HG03521 (cell line): Measurements from ENCODE around the gene CACNA2D2.

Source experiments
- ATAC-seq: cut with Tn5 transposase; IDR thresholded peaks from one replicate; pipeline ENCODE4 v1.9.1; 2021; ENCODE audit warnings: mild to moderate bottlenecking, moderate library complexity; ENCODE audit not compliant: unreplicated experiment

The CACNA2D2 gene

GRCh38 chr3:50503504-50504342 is at the start of gene CACNA2D2:
CACNA2D2 (minus strand) TSS chr3:50503634; CDS start chr3:50503423, 211 bp downstream.
- ATAC-seq: no peak

- no peak for ATAC-seq
Measured at GRCh38 chr3:50552598-50552997, 49.2 kb upstream of the CACNA2D2 start.

- ATAC-seq: no peak
Measured at GRCh38 chr3:50551681-50552435, 48.4 kb upstream of the CACNA2D2 start.

- ATAC-seq: no peak
Measured at GRCh38 chr3:50551054-50551659, 47.7 kb upstream of the CACNA2D2 start.

- ATAC-seq: no peak
Measured at GRCh38 chr3:50550079-50550736, 46.8 kb upstream of the CACNA2D2 start.

- no peak for ATAC-seq
Measured at GRCh38 chr3:50549226-50549625, 45.8 kb upstream of the CACNA2D2 start.

- no peak for ATAC-seq
Measured at GRCh38 chr3:50545781-50546180, 42.3 kb upstream of the CACNA2D2 start.

- no peak for ATAC-seq
Measured at GRCh38 chr3:50542177-50543034, 39.0 kb upstream of the CACNA2D2 start.

- ATAC-seq: no peak
Measured at GRCh38 chr3:50539356-50540286, 36.2 kb upstream of the CACNA2D2 start.

GRCh38 chr3:50537421-50538129 is 34.1 kb upstream of the CACNA2D2 start:
- no peak for ATAC-seq

- no peak for ATAC-seq
Measured at GRCh38 chr3:50536471-50537180, 33.2 kb upstream of the CACNA2D2 start.

- no peak for ATAC-seq
Measured at GRCh38 chr3:50534681-50535330, 31.4 kb upstream of the CACNA2D2 start.

- ATAC-seq: no peak
Measured at GRCh38 chr3:50533807-50534461, 30.5 kb upstream of the CACNA2D2 start.

- no peak for ATAC-seq
Measured at GRCh38 chr3:50533316-50533715, 29.9 kb upstream of the CACNA2D2 start.

GRCh38 chr3:50532062-50532705 is 28.8 kb upstream of the CACNA2D2 start:
- ATAC-seq: no peak

- ATAC-seq: no peak
Measured at GRCh38 chr3:50531201-50531600, 27.8 kb upstream of the CACNA2D2 start.
